ENCODE data around the gene RTN1.

DNA sequence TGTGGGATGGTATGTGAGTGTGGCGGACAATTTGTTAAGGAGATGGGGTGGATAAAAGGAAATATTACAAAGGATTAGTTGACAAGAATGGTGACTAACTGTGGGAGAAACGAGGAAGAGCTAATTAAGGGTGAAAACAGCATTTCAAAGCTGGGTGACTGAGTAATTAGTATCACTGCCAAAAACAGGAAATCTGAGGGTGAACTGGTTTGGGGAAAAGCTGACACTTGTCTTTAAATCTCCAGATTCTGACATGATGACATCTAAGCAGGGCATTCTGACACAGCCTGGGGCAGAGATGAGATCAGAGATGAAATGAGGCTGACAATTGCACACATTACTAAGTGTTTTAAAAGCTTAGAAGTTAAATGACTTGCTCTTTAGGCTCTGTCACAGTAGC, 251.5 kb downstream of the RTN1 start:
- TF ChIP-seq, protein P1, sequence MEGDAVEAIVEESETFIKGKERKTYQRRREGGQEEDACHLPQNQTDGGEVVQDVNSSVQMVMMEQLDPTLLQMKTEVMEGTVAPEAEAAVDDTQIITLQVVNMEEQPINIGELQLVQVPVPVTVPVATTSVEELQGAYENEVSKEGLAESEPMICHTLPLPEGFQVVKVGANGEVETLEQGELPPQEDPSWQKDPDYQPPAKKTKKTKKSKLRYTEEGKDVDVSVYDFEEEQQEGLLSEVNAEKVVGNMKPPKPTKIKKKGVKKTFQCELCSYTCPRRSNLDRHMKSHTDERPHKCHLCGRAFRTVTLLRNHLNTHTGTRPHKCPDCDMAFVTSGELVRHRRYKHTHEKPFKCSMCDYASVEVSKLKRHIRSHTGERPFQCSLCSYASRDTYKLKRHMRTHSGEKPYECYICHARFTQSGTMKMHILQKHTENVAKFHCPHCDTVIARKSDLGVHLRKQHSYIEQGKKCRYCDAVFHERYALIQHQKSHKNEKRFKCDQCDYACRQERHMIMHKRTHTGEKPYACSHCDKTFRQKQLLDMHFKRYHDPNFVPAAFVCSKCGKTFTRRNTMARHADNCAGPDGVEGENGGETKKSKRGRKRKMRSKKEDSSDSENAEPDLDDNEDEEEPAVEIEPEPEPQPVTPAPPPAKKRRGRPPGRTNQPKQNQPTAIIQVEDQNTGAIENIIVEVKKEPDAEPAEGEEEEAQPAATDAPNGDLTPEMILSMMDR (IDR thresholded peaks at IDR 0.05): no peak
- TF ChIP-seq POLR2A (IDR thresholded peaks at IDR 0.05): no peak
